ENCODE data around the gene LCT.

Gene LCT

GRCh38 chr2:135803278-135803677 lies 33.7 kb downstream of the LCT start:
- Histone ChIP-seq H3K9me3 (ENCODE audit: insufficient read depth, low read length) (0 out of 2 replicates have a peak, but pooled peaks cover 5% of the 10 kb centered on the region), H3K4me1 (ENCODE audit: low read length) (no peaks in the 10 kb centered on the region), H4K20me1 (ENCODE audit: insufficient read depth, low read length) (no peaks in the 10 kb centered on the region), H2AFZ (ENCODE audit: low read depth, low read length) (no peak overlapping the region), H3K9ac (ENCODE audit: low read length) (no peak overlapping the region), H3K27me3 (ENCODE audit: low read depth, low read length) (no peaks in the 10 kb centered on the region), H3K79me2 (ENCODE audit: low read length) (no peaks in the 10 kb centered on the region), H3K4me3 (ENCODE audit: low read length) (no peak overlapping the region), H3K4me2 (ENCODE audit: low read length) (no peak overlapping the region), H3K36me3 (replicated peaks; ENCODE audit: low read depth, low read length) (peaks cover 32% of the 10 kb centered on the region), H3K27ac (ENCODE audit: low read length) (no peak overlapping the region)
- TF ChIP-seq CTCF (IDR thresholded peaks at IDR 0.05; ENCODE audit: low read depth, low read length) (no peak), EZH2phosphoT487 (IDR thresholded peaks at IDR 0.05; ENCODE audit: low read depth) (no peak)

GRCh38 chr2:135802350-135802749 lies 34.6 kb downstream of the LCT start:
- H3K36me3 ChIP-seq (replicated peaks; ENCODE audit: low read depth, low read length): peaks cover 32% of the 10 kb centered on the region
- no peaks in the 10 kb centered on the region for H3K4me1 ChIP-seq (ENCODE audit: low read length)
- H3K27ac ChIP-seq (ENCODE audit: low read length): no peak overlapping the region
- no peaks in the 10 kb centered on the region for H3K79me2 ChIP-seq (ENCODE audit: low read length)
- H2AFZ ChIP-seq (ENCODE audit: low read depth, low read length): no peak overlapping the region
- no peak overlapping the region for H3K4me2 ChIP-seq (ENCODE audit: low read length)
- no peaks in the 10 kb centered on the region for H4K20me1 ChIP-seq (ENCODE audit: insufficient read depth, low read length)
- 0 out of 2 replicates have a peak, but pooled peaks cover 5% of the 10 kb centered on the region for H3K9me3 ChIP-seq (ENCODE audit: insufficient read depth, low read length)
- H3K4me3 ChIP-seq (ENCODE audit: low read length): no peak overlapping the region
- H3K27me3 ChIP-seq (ENCODE audit: low read depth, low read length): no peaks in the 10 kb centered on the region
- H3K9ac ChIP-seq (ENCODE audit: low read length): no peak overlapping the region
- TF ChIP-seq CTCF (IDR thresholded peaks at IDR 0.05; ENCODE audit: low read depth, low read length) (no peak), EZH2phosphoT487 (IDR thresholded peaks at IDR 0.05; ENCODE audit: low read depth) (no peak)

- no peak for TF ChIP-seq EZH2phosphoT487 (IDR thresholded peaks at IDR 0.05; ENCODE audit: low read depth)
- 0 out of 2 replicates have a peak, but pooled peaks have one; percentile 9 for TF ChIP-seq CTCF (IDR thresholded peaks at IDR 0.05; ENCODE audit: low read depth, low read length)
- Histone ChIP-seq H3K27me3 (ENCODE audit: low read depth, low read length) (no peaks in the 10 kb centered on the region), H3K4me3 (ENCODE audit: low read length) (no peak overlapping the region), H4K20me1 (ENCODE audit: insufficient read depth, low read length) (no peaks in the 10 kb centered on the region), H3K9ac (ENCODE audit: low read length) (no peak overlapping the region), H2AFZ (ENCODE audit: low read depth, low read length) (no peak overlapping the region), H3K4me1 (ENCODE audit: low read length) (no peaks in the 10 kb centered on the region), H3K36me3 (replicated peaks; ENCODE audit: low read depth, low read length) (peaks cover 32% of the 10 kb centered on the region), H3K27ac (ENCODE audit: low read length) (no peak overlapping the region), H3K9me3 (ENCODE audit: insufficient read depth, low read length) (0 out of 2 replicates have a peak, but pooled peaks cover 5% of the 10 kb centered on the region), H3K4me2 (ENCODE audit: low read length) (no peak overlapping the region), H3K79me2 (ENCODE audit: low read length) (no peaks in the 10 kb centered on the region)
Observed at GRCh38 chr2:135800513-135801460, 36.2 kb downstream of the LCT start.

- H3K4me2 ChIP-seq (ENCODE audit: low read length): no peak overlapping the region
- no peaks in the 10 kb centered on the region for H3K27me3 ChIP-seq (ENCODE audit: low read depth, low read length)
- TF ChIP-seq CTCF (IDR thresholded peaks at IDR 0.05; ENCODE audit: low read depth, low read length): 0 out of 2 replicates have a peak, but pooled peaks have one; percentile 11
- TF ChIP-seq EZH2phosphoT487 (IDR thresholded peaks at IDR 0.05; ENCODE audit: low read depth): no peak
- no peak overlapping the region for H2AFZ ChIP-seq (ENCODE audit: low read depth, low read length)
- H3K9ac ChIP-seq (ENCODE audit: low read length): no peak overlapping the region
- 0 out of 2 replicates have a peak, but pooled peaks cover 5% of the 10 kb centered on the region for H3K9me3 ChIP-seq (ENCODE audit: insufficient read depth, low read length)
- 0 out of 2 replicates have a peak, but pooled peaks cover 4% of the 10 kb centered on the region for H3K4me1 ChIP-seq (ENCODE audit: low read length)
- H3K36me3 ChIP-seq (replicated peaks; ENCODE audit: low read depth, low read length): peaks cover 32% of the 10 kb centered on the region
- H3K4me3 ChIP-seq (ENCODE audit: low read length): no peak overlapping the region
- no peak overlapping the region for H3K27ac ChIP-seq (ENCODE audit: low read length)
- no peaks in the 10 kb centered on the region for H4K20me1 ChIP-seq (ENCODE audit: insufficient read depth, low read length)
- H3K79me2 ChIP-seq (ENCODE audit: low read length): no peaks in the 10 kb centered on the region
Observed at GRCh38 chr2:135799738-135800137, 37.2 kb downstream of the LCT start.
